Activated T-cell treated with anti-CD3 and anti-CD28 coated beads, Interleukin-2, amount 50 U/mL, for 48 hours (primary cell): ENCODE results near the gene FNDC5.

Experiments used
- DNase-seq, 2 experiments: peaks; one replicate each; pipeline ENCODE4 v3.0.0-alpha.2; 2020

FNDC5 gene

DNA sequence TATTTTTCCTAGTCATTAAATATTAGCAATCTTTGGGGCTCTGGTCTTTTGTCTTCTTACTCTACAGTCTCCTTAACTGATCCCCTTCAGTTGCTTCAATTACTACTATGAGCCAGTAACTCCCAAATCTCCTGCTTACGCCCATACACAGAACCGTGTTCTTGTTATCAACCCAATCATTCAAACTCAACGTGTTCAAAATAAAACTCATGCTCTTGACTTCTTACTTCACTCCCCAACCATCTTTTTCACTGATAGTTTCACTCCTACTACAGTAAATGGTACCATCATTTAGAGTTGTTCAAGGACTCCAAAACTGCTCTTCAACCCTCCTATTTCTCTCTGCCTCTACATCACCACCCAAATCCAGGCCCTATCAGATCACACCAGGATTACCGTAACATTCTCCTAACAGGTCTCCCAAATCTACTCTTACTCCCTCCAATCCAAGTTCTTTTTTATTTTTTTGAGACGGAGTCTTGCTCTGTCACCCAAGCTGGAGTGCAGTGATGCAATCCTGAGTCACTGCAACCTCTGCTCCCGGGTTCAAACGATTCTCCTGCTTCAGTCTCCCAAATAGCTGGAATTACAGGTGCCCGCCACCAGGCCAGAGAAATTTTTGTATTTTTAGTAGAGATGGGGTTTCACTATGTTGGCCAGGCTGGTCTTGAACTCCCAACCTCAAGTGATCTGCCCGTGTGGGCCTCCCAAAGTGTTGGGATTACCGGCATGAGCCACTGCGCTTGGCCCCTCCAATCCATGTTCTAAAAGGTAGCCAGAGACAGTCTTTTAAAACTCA lies 56.6 kb downstream of the FNDC5 start:
- no peak for DNase-seq
